ENCODE data around the gene PSMD8.
A peak's percentile ranks its signal among the peaks of the same experiment; 100 is the strongest.
"Not testable (repeated sequence)": the region's sequence is repeated elsewhere in the genome, so short reads cannot be mapped to it uniquely, and the experiment has no call there.

The PSMD8 gene

GRCh38 chr19:38411041-38411712, 36.8 kb downstream of the PSMD8 start:
- no peak for DNase-seq (ENCODE audit: low read depth in 2 of 2)

- not testable (repeated sequence) for DNase-seq (ENCODE audit: low read depth in 2 of 2)
Measured at GRCh38 chr19:38411898-38412297, 37.5 kb downstream of the PSMD8 start.

GRCh38 chr19:38412491-38412890, 38.1 kb downstream of the PSMD8 start:
- no peak for DNase-seq (ENCODE audit: low read depth in 2 of 2)

GRCh38 chr19:38412961-38413360, 38.6 kb downstream of the PSMD8 start:
- no peak for DNase-seq (ENCODE audit: low read depth in 2 of 2)

- no peak for DNase-seq (ENCODE audit: low read depth in 2 of 2)
Measured at GRCh38 chr19:38413416-38413815, 39.0 kb downstream of the PSMD8 start.

GRCh38 chr19:38417146-38417543, 42.8 kb downstream of the PSMD8 start:
- no peak for DNase-seq (ENCODE audit: low read depth in 2 of 2)

- DNase-seq (ENCODE audit: low read depth in 2 of 2) = peak in 1 of 2 donors; percentile 59
Measured at GRCh38 chr19:38417544-38418506, 43.5 kb downstream of the PSMD8 start.

- DNase-seq (ENCODE audit: low read depth in 2 of 2) = no peak
Measured at GRCh38 chr19:38420935-38421334, 46.6 kb downstream of the PSMD8 start.

GRCh38 chr19:38421856-38422255, 47.5 kb downstream of the PSMD8 start:
- no peak for DNase-seq (ENCODE audit: low read depth in 2 of 2)

GRCh38 chr19:38422438-38422837, 48.1 kb downstream of the PSMD8 start:
- DNase-seq (ENCODE audit: low read depth in 2 of 2) = no peak

- DNase-seq (ENCODE audit: low read depth in 2 of 2) = no peak
Measured at GRCh38 chr19:38424272-38424671, 49.9 kb downstream of the PSMD8 start.

GRCh38 chr19:38425222-38425809, 50.9 kb downstream of the PSMD8 start:
- DNase-seq (ENCODE audit: low read depth in 2 of 2) = no peak

GRCh38 chr19:38425810-38426466, 51.6 kb downstream of the PSMD8 start, which contains the start of gene RASGRP4:
TSS of gene RASGRP4 (minus strand) at chr19:38426219. CDS start at chr19:38426091, 128 bp downstream.
- DNase-seq (ENCODE audit: low read depth in 2 of 2) = peak in 1 of 2 donors; percentile 45

GRCh38 chr19:38427035-38427677, 52.8 kb downstream of the PSMD8 start:
- DNase-seq (ENCODE audit: low read depth in 2 of 2) = not testable (repeated sequence)

- no peak for DNase-seq (ENCODE audit: low read depth in 2 of 2)
Measured at GRCh38 chr19:38429055-38429810, 54.9 kb downstream of the PSMD8 start.

- DNase-seq (ENCODE audit: low read depth in 2 of 2) = no peak
Measured at GRCh38 chr19:38429811-38430156, 55.4 kb downstream of the PSMD8 start.

- DNase-seq (ENCODE audit: low read depth in 2 of 2) = no peak
Measured at GRCh38 chr19:38430931-38431330, 56.6 kb downstream of the PSMD8 start.

- DNase-seq (ENCODE audit: low read depth in 2 of 2) = peak; percentile 45 to 60
Measured at GRCh38 chr19:38433268-38433733, 58.9 kb downstream of the PSMD8 start, which contains the start of gene RYR1. TSS of gene RYR1 (plus strand) at chr19:38433691. CDS start at chr19:38433830, 139 bp downstream.

Data from stimulated activated CD8-positive, alpha-beta memory T cell treated with anti-CD3 and anti-CD28 coated beads, Interleukin-2, amount 100 ng/mL, for 48 hours (primary cell).